HG02588 (cell line): ENCODE results near the gene HPX.

Source experiments
- ATAC-seq: cut with Tn5 transposase; IDR thresholded peaks from one replicate; pipeline ENCODE4 v1.9.1; 2021; ENCODE audit warnings: mild to moderate bottlenecking, moderate library complexity; ENCODE audit not compliant: unreplicated experiment

HPX gene

GRCh38 chr11:6418557-6419008 is 22.2 kb downstream of the HPX start:
- ATAC-seq, result no peak

- no peak for ATAC-seq
Measured at GRCh38 chr11:6417907-6418556, 22.8 kb downstream of the HPX start.

DNA sequence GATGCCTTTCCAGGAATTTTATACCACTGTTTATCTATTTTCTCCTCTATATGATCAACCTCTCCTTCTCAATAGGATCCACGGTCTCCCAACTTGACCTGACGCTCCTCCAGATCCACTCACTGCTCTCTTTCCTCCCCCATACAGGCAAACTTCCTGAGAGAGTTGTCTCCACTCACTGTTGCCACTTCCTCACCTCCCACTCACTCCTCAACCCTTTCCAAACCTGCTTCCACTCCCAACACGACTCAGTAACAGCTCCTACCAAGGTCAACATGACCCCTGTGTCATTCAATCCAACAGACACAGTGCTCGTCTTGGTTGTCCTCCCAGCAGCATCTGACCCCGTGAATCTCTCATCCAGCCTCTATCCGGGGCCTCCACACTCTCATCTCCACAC is 25.0 kb downstream of the HPX start:
- ATAC-seq, result no peak

DNA sequence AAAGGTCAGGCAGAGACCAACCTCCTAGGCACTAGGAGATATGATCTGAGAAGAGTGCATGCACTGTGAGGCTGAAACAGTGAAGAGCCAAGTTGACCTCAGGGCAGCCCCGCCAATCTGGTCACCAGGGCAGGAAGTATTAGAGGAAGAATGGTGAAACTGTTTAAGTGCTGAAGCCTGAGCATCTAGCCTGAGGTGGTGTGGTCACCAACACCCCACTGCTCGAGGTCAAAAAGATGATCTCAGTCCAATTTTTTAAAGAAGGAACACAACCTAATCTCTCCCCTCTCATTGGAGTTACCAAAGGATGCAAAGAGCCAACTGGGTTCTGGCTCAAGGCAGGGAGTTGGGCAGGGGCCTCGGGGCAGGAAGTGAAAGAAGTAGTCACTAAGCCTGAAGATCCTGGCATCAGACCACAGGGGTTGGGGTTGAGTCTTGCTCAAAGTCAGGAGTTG is 25.9 kb downstream of the HPX start:
- ATAC-seq, result no peak

DNA sequence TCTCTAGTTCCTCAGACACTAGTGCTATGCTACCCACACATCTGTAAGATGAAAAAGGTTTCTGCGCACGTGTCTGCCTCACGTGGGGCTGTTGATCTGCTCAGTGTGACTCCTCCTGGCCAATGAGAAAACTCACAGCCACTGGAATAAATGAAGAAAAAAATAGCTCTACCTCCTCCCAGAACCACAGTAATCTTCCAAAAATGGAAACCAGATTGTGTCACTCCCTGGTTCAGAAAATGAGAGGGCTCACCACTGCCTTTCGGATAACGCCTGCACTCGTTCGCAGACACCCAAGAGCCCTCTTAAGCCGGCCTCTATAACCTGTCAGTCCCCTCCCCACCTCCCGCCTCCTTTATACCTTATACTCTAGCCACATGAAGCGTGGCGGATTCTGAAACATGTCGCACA is 27.0 kb downstream of the HPX start:
- no peak for ATAC-seq

DNA sequence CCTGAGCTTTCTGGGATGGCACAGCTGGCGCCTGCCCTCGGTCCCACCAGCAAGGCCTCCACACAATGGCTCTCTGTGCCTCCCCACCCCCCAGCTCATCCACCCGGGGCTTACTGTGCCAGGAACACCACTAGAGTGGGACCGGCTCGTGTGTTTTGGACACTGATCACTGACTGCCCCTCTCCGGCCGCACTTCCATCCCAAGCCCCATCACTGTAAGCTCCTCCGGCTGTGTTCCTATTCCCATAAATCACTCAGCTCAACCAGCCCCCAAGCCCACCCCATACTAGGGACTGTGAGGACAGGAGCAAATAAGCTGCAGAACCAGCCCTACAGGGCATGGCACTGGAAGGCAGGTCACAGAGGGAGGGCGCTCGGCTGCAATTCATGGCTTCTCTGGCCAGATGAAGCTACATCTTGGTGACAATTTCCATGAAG is 29.2 kb downstream of the HPX start:
- no peak for ATAC-seq

DNA sequence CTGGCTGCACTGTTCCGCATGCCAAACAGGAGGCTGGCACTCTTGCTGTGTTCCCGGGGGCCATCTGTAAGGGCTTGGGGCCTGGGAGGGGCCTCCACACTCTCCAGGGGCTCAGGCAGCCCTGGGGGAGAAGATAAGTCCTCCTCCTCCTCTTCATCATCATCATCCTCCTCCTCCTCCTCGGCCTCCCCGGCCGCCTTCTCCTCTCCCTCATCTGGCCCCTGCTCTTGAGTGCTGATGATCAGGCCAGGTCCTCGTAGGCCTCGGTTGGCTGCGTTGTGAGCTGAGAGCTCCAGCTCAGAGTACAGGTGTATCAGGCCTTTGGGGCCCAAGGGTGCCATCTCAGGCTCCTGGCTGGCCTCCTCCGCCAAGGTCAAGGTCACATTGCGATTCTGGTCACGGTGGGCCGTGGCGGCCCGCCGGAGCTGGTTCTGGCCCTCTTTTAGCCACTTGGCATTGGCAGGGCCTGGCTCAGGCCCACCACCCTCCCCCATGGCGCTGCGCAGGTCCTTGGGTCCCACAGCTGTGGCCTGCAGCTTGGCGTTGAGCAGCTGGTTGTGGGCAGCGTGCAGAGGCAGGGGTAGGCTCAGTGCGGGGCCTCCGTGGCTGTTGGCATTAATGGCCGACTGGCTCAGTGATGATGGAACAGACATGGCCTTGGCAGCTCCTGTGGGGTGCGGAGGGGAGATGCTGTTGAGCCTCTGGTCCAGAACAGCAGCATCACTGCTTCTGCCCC is 29.9 kb downstream of the HPX start:
- no peak for ATAC-seq

GRCh38 chr11:6406370-6406769 is 34.4 kb downstream of the HPX start:
- no peak for ATAC-seq

DNA sequence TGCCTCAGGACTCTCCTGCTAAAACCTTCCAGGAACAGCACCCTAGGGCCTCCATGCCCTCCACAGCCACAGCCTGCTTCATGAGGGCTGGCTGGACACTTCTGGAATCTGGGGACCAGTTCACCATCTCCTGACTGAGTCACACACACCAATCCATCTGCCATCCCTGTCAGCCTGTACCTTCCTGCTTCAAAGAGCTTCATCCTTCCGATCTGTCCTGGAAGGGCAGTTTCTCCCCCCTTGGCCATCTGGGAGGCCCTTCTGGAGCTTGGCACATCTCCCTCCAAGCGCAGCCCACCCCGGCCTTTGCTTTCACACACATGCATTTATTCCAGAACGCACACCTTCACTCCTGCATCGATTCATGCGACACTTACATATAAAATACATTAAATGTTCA is 34.9 kb downstream of the HPX start:
- no peak for ATAC-seq

GRCh38 chr11:6405052-6405667 is 35.6 kb downstream of the HPX start:
- no peak for ATAC-seq

GRCh38 chr11:6404342-6405051 is 36.3 kb downstream of the HPX start:
- ATAC-seq, result no peak

DNA sequence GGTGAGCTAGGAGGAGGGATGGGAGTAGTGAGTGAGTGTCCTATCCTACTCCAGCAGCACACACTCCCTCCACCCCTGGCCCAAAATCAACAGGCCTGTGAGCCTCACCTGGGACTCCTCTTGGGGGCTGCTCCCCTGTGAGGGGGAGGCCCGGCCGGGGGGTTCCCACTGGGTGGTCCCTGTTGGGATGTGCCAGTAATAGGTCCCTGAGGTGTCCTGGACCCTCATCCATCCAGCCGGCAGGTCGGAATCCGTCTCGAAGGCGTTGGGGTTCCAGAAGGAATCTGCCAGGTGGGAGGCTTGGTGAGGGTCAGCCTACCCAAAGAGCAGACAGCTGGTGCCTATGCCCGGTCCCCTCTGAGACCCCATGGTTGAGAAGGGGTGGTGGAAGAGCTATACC is 37.2 kb downstream of the HPX start:
- ATAC-seq, result no peak

GRCh38 chr11:6402561-6402981 is 38.2 kb downstream of the HPX start:
- peak; percentile 91 for ATAC-seq

DNA sequence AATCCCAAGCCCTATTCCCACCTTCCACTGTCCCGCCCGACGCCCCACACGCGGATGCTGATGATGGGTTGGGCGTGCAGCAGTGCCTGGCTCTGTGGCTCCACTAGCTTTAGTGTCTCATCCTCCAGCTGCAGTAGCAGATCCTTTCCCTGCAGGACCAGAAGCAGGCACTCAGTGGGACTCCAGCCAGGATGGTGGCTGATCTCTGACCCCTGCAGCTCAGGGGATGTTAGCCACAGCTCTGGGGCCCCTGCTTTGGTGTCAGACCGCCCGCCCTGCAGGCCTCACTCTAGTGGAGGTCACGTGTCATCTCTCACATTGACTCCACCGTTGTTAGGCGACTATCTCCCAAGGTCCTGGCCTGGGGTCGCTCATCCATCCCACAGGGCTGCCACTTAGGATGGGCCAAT is 38.7 kb downstream of the HPX start:
- peak; percentile 34 for ATAC-seq

- no peak for ATAC-seq
Measured at GRCh38 chr11:6401464-6401863, 39.3 kb downstream of the HPX start.

DNA sequence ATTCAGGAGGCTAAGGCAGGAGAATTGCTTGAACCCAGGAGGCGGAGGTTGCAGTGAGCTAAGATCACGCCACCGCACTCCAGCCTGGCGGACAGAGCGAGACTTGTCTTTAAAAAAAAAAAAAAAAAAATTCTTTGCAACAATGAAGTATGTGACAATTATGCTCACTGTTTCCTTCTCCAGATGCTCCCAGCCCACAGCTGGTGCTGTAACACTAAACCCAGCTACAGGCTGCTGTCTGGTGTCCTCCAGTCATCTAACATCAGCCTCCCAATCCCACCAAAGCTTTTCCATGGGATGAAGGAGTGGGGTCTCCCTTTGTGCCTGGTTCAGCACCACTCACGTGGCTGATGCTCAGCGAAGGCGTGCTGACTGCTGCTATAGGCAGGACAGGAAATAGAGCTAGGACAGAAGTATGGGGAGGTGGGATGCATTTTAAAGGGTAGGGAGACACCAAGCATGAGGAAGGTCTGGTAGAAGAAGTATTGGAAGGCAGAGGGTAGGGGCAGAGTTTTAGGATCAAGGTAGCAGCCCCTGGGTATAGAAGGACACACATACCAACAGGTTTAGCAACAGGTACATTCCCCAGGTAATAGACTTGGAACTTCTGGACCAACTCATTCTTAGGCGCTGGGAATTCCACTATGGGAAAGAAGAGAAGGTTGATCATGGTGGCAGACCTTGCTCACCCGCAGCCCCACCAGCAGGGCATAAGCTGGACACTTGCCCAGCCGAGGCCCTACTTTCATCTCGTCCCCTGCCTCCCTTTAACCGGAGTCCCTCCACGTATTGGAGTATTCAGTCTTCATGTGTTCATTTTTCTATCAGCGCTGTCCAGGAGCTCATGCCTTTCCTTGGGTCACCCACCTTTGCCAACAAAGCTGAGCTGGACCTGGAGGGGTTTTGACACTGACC is 40.1 kb downstream of the HPX start:
- no peak for ATAC-seq

DNA sequence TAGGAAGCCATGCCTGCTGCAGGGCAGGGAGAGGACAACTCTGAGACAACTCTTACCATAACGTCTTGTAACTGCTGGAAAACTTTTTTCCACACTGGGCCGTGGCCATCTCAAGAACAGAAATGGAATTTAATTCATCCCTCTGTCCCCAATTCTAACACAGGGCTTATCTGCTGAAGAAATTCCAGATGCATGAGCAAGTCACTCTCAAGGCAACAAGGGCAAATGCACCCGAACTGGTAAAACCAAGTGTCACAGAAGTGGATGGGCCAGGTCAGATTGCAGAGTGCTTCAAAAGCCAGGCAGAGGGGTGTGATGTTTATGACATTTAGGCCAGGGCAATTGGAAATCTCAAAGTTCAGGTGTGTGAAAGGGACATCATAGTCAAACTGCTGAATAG is 43.2 kb downstream of the HPX start:
- ATAC-seq, result no peak

DNA sequence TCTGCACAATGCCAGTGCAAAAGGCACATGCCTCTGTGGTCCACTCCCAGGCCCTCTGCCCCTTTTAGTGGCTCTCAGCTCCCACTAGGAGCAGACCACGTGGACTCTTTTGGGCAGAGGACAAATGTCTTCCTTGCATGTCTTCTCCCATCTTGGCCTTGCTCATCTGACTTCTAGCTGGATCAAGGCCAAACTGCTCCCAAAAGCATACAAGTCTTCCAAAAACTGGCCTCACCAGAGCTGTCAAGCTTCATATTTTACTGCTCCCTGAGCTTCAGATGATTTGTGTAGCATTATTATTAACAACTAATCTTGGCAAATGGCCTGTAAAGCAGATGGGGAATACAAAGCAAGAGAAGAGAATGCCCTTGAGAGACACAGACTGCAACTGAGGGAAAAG is 43.6 kb downstream of the HPX start:
- no peak for ATAC-seq

DNA sequence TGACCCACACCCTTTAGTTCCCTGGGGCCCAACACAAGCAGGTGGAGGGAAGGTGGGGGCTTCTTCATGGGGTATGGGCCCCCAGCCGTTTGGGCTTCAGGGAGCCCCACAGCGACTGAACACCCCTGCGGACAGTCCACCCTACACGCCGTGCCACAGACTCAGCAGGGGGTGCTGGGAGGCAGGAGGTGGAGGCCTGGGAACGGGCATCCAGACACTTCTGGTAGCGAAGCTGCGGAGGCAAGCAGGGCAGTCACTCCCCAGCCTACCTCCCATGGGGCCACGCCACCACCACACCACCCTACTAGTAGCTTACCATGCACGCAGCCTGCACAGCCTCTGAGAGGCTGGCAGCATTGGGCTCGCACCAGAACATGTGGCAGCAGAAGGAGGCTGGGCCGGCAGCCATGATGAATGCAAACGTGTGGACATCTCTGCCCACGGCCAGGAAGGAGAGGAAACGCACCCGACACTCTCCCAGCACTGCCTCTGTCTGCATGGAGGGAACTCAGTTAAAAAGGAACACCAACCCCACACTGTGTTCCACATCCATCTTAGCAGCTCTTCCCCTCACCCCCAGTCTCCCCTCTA is 45.2 kb downstream of the HPX start:
- no peak for ATAC-seq
